IPS DF 6.9 (cell line): ENCODE data around the gene B9D1.

ENCODE experiments used
- DNase-seq: peaks from one replicate; pipeline ENCODE4 v3.0.0-alpha.2; 2013; ENCODE audit warnings: low read depth, low spot score
- H3K27ac ChIP-seq: one replicate; pipeline ENCODE4 v1.5.1; 2013; ENCODE audit warnings: low read length, control low read depth
- H3K27me3 ChIP-seq: 2 replicates; pipeline ENCODE4 v1.6.1; 2013; ENCODE audit warnings: mild to moderate bottlenecking, low read length; ENCODE audit not compliant: control insufficient read depth, insufficient read depth
- H3K36me3 ChIP-seq: 2 replicates; pipeline ENCODE4 v1.6.1; 2013; ENCODE audit warnings: low read length; ENCODE audit not compliant: control insufficient read depth, insufficient read depth
- H3K4me1 ChIP-seq: 2 replicates; pipeline ENCODE4 v1.6.1; 2013; ENCODE audit warnings: low read length; ENCODE audit not compliant: control insufficient read depth, insufficient read depth
- H3K4me3 ChIP-seq: 2 replicates; pipeline ENCODE4 v1.5.1; 2013; ENCODE audit warnings: mild to moderate bottlenecking, low read length
- H3K9me3 ChIP-seq: 2 replicates; pipeline ENCODE4 v1.6.1; 2013; ENCODE audit warnings: low read length, inconsistent platforms; ENCODE audit not compliant: control insufficient read depth, insufficient read depth
- WGBS: extraction: QIAGEN DNeasy Blood & Tissue Kit; methylation state at CpG from one replicate; pipeline ENCODE4 v1.1.7; 2013; ENCODE audit warnings: mixed read lengths, missing lambda C conversion rate; ENCODE audit not compliant: insufficient read length, insufficient coverage; 5-methylcytosine and 5-hydroxymethylcytosine counted together

B9D1 gene

DNA sequence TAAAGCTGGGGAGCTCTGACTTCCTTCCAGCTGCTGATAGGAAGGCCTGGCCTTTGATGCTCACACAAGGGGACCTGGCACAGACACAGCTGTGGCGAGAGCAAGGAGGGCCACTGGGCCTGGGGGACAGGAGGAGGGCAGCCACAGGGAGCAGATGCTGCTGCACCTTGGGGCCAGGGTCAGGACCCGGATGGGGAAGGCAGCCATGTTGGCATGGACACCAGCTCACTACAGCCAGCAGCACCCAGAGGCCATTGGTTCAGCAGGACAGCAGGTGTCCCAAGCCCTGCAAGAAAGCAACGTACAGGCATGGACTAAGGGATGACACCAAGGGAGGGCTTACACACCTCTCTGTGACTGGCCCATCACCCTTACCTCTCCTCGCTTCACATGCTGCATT is 40.5 kb upstream of the B9D1 start:
- DNase-seq, result no peak
- no peaks in the 10 kb centered on the region for H3K9me3 ChIP-seq
- H3K36me3 ChIP-seq, result no peaks in the 10 kb centered on the region
- H3K27ac ChIP-seq, result no peak overlapping the region
- no peaks in the 10 kb centered on the region for H3K4me1 ChIP-seq
- no peak overlapping the region for H3K4me3 ChIP-seq
- no CpG with 5 or more reads among the region's 4 CpGs for WGBS
- H3K27me3 ChIP-seq, result no peaks in the 10 kb centered on the region

DNA sequence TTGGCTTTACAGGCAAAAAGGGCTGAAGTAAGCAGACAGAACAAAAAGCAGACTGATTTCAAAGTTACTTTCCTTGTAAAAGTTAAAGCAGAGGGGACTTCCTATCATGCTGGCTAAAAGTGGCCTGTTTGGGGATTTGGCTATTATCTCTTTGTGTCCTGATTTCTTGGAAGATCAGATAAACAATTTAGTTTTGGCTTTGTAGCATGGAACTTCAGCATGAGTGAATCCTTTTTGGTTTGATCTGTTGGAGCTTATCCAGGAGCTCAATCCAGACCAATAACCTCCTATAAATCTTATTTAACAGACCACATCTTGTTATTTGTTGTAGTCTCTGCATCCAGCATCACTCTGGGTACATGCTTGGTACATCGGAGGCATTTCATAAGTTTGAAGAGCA is 39.6 kb upstream of the B9D1 start:
- no peaks in the 10 kb centered on the region for H3K36me3 ChIP-seq
- no peak for DNase-seq
- no peaks in the 10 kb centered on the region for H3K9me3 ChIP-seq
- no CpG with 5 or more reads among the region's 1 CpG for WGBS
- peaks cover 3% of the 10 kb centered on the region; the same call in 1 of the 2 replicates for H3K4me1 ChIP-seq
- no peak overlapping the region for H3K4me3 ChIP-seq
- no peaks in the 10 kb centered on the region for H3K27me3 ChIP-seq
- no peak overlapping the region for H3K27ac ChIP-seq

DNA sequence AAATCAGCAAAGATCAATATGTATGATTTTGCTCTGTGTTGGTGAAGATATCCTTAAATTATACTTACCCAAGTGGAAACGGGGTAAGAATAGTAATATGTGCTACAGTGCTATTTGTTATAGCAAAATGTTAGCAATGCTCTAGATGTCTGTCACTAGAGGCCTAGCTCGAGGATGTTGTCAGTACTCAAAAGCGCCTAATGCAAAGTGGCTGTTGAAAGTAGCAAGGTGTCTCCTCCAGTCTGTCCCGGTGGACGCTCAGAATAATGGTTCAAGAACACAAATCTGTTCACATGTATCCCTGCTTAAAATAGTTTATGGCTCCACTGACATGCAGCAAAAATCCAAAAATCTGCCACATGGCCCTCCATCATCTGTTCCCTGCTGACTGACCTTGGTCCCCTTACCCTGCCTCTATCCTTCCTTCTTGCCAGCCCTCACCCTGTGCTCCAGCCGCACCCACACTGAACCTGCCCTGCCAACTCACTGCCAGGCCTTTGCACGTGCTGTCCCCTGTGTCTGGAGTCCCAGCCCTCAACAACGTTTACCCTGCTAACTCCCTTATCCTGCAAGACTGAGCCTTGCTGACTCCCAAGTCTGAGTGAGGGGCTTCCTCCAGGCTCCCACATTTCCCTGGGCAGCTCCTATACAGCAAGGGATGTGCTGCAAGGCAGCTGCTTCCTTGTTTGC is 38.9 kb upstream of the B9D1 start:
- DNase-seq, result no peak
- Histone ChIP-seq H3K27me3 (no peaks in the 10 kb centered on the region), H3K4me1 (peaks cover 3% of the 10 kb centered on the region; the same call in 1 of the 2 replicates), H3K4me3 (no peak overlapping the region), H3K27ac (no peak overlapping the region), H3K36me3 (no peaks in the 10 kb centered on the region), H3K9me3 (no peaks in the 10 kb centered on the region)
- no CpG with 5 or more reads among the region's 8 CpGs for WGBS

DNA sequence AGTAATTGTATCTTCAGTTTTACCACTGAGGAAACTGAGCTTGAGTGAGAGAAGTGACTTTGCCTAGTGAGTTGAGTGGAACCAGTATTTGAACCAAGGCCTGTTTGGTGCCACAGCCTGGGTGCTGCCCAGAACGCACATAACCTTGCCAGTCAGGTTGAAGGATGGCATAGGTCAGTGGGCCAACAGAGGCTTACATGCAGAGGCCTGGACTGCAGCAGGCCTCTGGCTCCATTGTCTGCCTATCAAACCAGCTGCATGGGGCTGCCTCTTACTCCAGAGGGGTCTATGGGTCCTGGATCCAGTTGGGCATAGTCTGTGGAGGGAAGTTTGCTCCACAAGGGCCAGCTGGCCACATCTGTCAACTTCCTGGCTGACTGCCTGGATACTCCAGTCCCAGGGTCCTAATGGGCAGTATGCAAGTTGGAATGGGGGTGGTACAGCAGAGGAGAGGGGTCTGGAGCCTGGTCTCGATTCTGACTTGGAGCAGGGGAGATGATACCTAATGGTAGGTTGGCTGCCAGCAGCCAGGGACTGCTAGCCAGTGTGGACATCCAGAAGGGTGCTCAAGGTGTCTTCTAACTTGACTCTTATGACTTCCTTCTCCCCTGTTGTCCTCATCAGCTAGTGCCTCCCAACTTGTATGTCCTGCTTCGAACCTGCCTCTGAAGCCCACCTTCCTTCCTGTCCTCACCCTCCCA is 37.4 kb upstream of the B9D1 start:
- no CpG with 5 or more reads among the region's 3 CpGs for WGBS
- no peak for DNase-seq
- Histone ChIP-seq H3K4me3 (no peak overlapping the region), H3K27me3 (no peaks in the 10 kb centered on the region), H3K36me3 (no peaks in the 10 kb centered on the region), H3K9me3 (no peaks in the 10 kb centered on the region), H3K4me1 (peaks cover 3% of the 10 kb centered on the region; the same call in 1 of the 2 replicates), H3K27ac (no peak overlapping the region)

DNA sequence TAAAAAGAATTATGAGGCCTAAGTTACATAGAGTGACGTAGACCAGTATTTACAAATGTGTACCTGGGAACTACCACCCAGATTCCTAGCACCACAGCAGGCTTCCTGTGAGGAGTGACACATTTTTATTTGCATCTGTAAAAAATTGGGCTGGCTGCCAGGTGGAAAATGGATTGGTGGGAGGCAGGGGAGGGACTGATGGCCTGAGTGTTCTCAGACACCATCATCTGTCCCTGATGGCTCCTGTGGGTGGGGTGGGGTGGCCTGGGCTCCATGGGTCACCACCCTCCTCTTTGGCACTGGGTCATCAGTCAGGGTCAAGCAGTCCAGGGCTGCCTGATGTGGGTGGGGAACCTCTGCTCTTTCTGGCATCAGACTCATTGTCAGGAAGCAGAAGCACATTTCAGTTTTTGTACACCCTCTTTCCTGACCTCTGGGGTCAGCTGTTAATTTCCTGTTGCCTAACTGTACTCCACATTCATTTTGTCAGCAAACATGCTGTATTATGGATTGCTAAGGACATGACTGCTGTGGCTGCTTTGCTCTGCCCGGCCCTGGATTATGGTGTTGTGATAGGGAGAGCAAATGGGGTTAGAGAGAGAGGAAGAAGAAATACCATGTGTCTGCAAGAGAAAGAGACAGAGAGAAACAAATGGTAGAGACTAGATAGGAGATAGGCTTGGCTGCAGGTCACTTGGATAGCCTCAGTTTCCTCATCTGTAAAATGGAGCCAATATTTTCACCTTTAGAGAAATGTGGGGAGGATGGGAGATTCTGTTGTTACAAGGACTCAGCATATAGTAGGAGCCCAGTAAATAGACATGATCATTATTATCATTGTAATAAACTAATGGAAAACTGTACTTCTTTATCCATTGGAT is 36.0 kb upstream of the B9D1 start:
- Histone ChIP-seq H3K4me3 (no peak overlapping the region), H3K4me1 (peaks cover 3% of the 10 kb centered on the region; the same call in 1 of the 2 replicates), H3K27ac (no peak overlapping the region), H3K36me3 (no peaks in the 10 kb centered on the region), H3K27me3 (no peaks in the 10 kb centered on the region), H3K9me3 (no peaks in the 10 kb centered on the region)
- no peak for DNase-seq
- no CpG with 5 or more reads among the region's 2 CpGs for WGBS

DNA sequence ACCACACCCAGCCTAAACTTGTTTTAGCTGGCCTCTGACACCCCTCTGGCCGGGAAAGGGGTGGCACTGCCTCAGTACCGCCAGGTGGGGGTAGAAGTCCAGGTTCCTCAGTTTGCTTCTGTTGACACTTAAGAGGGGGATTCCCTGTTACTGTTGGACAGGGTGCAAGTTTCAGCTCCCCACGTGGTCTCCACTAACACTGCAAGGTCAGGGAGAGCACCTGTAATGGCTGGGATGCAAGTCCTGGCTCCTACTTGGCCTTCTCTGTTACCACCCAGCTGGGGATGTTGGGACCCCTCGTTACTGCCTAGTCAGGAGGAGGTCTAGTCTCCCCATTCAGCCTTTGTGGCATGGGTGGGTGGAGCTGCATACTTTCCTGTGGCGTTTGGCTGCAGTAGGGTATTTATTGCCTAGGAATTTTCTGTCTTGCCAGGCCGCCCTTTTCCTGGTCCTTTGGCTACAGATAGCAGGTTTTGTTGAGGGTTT is 35.1 kb upstream of the B9D1 start:
- Histone ChIP-seq H3K27ac (no peak overlapping the region), H3K4me3 (no peak overlapping the region), H3K4me1 (peaks cover 3% of the 10 kb centered on the region; the same call in 1 of the 2 replicates), H3K9me3 (no peaks in the 10 kb centered on the region), H3K27me3 (no peaks in the 10 kb centered on the region), H3K36me3 (no peaks in the 10 kb centered on the region)
- DNase-seq, result no peak
- no CpG with 5 or more reads among the region's 6 CpGs for WGBS

DNA sequence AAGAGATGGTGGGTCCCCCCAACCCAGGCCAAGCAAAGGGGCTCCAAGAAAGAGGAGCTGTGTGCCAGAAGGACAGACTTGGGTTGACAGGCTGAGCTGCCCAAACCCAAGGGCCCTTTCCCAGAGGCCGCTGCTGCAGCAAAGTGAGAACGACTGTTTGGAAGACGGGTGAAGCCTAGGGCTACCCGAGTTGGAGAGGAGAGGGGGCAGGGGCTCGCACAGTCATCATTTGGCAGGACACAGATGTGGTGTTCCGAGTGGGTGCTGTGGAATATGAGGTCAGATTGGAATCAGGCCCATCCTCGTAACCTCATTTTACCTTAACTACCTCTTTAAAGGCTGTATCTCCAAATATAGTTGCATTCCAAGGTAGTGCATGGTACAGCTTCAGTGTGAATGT is 29.8 kb upstream of the B9D1 start:
- Histone ChIP-seq H3K27me3 (no peaks in the 10 kb centered on the region), H3K4me3 (no peak overlapping the region), H3K27ac (no peak overlapping the region), H3K36me3 (no peaks in the 10 kb centered on the region), H3K9me3 (no peaks in the 10 kb centered on the region), H3K4me1 (peaks cover 6% of the 10 kb centered on the region)
- DNase-seq, result no peak
- no CpG with 5 or more reads among the region's 7 CpGs for WGBS

DNA sequence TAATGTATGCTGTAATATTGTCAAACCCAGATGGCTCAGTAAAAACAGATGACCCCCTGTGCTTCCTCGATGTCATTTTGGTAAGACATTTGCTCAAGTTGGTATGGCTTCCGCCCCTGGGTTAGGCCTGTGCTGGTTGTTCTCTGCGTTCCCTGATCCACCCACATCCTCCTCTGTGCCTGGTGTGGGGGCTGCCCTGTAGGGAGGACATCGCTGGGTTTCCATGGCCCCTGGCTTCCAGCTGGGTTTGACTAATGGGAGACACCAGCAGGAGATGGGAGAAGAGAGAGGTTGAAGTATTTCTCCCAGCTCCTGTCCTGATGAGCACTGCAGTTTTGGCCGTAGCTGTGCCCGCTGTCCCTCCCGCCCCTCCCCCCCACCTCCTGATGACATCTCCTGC is 28.9 kb upstream of the B9D1 start:
- WGBS, result no CpG with 5 or more reads among the region's 7 CpGs

DNA sequence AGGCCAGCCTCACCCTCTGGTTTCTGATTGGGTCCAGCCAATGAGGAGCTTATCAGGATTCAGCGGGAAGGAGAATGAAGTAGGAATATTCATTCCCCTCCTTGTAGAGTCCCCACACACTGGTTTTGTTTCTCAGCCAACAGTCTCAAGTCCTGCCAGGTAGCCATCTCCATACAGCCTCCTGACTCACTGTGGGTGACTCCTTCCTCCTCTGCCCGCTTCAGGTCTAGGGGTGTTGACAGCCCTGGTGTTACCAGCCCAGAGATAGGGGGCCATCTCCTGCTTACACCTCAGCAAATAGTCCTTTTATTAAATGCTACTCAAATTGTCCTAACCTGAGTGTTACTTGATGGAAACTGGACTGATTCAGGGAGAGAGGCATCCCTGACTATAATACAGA is 28.4 kb upstream of the B9D1 start:
- no peaks in the 10 kb centered on the region for H3K9me3 ChIP-seq
- H3K36me3 ChIP-seq, result no peaks in the 10 kb centered on the region
- WGBS, result no CpG with 5 or more reads among the region's 2 CpGs
- no peaks in the 10 kb centered on the region for H3K27me3 ChIP-seq
- no peak overlapping the region for H3K4me3 ChIP-seq
- peaks cover 9% of the 10 kb centered on the region for H3K4me1 ChIP-seq
- no peak for DNase-seq
- H3K27ac ChIP-seq, result no peak overlapping the region

More for the DNA sequence above, 28.9 kb upstream of the B9D1 start:
- Histone ChIP-seq H3K4me1 (peaks cover 8% of the 10 kb centered on the region), H3K4me3 (no peak overlapping the region), H3K27me3 (no peaks in the 10 kb centered on the region), H3K9me3 (no peaks in the 10 kb centered on the region), H3K36me3 (no peaks in the 10 kb centered on the region), H3K27ac (no peak overlapping the region)
- DNase-seq, result no peak
